Central memory CD4-positive, alpha-beta T cell (primary cell): ENCODE data around the gene TRMT1L.

Experiments
- DNase-seq: peaks from one replicate; pipeline ENCODE4 v3.0.0; 2022

TRMT1L gene

DNA sequence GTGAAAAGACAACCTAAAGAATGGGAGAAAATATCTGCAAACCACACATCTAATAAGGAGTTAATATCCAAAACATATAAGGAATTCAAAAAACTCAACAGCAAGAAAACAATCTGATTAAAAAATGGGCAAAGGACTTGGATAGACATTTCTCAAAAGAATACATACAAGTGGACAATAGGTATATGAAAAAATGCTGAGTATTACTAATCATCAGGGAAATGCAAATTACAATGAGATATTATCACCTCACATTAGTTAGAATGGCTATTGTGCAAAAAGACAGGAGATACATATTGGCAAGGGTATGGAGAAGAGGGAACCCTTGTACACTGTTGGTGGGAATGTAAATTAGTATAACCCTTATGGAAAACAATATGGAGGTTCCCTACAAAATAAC lies 44.9 kb downstream of the TRMT1L start:
- DNase-seq, result no peak

DNA sequence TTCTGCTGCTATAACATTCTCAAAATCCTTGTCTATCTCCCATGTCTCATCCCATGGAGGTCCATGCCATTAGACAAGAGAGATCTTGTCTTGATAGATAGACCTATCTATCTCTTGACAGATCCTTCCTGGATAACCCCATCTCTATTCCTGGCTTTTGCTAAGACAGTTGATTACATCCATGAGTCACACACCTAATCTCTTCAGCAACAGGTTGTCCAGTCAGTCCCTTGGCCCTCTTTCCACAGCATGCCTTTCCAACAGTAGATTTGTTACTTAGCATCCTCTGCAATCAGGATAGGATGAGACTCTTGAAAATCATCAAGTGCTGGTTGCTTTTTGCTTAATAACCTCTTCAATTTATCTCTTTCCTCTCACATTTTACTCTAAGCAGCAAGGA lies 46.6 kb downstream of the TRMT1L start:
- DNase-seq, result no peak

DNA sequence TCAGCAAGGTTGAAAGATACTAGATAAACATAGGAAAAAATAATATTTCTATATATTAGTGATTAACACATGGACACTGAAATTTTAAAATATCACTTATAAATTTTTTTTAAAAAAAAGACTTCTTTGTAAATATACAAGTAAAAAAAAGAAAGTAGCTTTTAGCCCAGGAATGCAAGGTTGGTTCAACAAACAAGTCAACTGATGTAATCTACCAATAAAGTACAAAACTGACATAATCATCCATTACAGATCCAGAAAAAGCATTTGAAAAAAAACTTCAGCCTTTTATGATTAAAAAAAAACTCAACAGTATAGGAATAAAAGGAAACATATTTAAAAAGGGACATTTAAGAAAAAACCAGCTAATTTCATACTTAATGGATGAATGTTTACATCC lies 48.4 kb downstream of the TRMT1L start:
- no peak for DNase-seq

DNA sequence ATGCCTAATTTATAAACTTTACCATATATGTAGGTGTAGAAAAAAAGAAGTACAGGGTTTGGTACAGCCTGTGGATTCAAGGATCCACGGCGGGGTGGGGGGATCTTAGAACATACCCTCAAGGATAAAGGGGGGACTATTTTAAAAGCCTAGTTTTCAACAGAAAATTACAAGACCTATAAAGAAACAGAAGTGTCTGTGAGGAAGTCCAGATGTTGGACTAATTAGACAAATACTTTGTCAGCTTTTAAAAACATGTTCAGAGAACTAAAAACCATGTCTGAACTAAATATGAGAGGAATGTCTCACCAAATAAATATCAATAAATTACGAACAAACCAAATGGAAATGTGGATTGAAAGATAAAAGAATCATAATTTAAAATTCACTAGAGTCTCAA lies 51.6 kb downstream of the TRMT1L start:
- no peak for DNase-seq

DNA sequence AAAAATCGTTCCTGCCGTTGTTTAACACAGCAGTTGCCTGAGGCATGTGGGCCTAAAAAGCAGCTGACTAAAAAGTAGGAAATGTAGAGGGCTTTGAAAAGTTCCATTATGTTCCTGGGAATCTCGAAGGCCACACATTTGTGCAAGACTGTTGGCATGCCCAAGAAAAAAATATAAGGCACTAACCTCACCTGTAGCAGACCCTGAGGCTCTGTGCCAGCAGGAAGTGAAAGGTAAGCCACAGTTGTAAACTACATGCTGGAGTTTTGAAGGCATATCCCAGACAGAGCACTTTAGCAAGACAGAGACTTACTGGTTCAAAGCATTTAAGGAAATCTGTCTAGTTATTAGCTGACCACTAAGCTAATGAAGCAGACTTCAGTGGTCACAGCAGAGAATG lies 52.7 kb downstream of the TRMT1L start:
- no peak for DNase-seq

DNA sequence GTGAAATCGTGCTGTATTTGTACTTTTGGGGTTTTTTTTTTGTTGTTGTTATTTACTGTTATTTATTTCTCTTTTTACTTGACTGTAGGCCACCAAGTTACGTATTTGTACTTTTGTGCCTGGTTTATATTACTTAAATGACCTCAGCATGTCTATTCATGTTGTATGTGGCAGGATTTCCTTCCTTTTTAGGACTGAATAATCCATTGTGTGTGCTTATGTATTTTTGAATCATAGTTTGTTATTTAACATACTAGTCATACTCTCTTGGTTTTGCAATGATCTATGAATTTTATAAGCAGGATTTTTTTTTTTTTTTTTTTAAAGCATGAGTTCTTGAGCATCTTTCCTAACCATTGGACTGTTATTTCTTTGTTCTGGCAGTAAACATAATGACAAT lies 60.2 kb downstream of the TRMT1L start:
- DNase-seq, result no peak

DNA sequence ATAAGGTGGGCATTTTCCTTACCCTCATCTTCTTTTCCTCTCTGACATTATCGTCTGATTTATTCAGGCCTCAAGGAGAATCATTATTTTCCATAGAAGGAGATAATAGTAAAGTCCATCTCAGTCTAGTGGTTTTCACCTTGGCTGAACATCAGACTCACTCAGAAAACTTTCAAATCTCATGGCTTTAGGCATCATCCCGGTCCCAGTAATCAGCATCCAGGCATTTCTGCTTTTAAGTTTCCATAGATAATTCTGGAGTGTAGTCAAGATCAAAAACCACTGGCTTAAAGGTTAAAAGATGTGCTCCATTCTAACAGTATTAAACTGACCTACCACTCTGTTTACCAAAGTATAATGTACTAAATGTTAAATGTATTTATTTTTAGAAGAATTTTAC lies 62.0 kb downstream of the TRMT1L start:
- no peak for DNase-seq

DNA sequence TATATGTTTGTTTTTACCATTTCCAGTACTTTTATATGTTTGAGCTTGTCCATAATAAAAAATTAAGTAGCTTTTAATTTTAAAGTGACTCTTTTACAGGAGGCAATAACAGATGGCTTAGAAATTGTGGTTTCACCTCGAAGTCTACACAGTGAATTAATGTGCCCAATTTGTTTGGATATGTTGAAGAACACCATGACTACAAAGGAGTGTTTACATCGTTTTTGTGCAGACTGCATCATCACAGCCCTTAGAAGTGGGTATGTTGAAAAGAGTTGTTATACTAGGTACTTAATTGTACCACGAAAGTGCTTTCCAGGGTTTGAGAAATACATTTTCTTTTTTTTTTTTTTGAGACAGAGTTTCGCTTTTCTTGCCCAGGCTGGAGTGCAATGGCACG lies 65.3 kb downstream of the TRMT1L start:
- no peak for DNase-seq

DNA sequence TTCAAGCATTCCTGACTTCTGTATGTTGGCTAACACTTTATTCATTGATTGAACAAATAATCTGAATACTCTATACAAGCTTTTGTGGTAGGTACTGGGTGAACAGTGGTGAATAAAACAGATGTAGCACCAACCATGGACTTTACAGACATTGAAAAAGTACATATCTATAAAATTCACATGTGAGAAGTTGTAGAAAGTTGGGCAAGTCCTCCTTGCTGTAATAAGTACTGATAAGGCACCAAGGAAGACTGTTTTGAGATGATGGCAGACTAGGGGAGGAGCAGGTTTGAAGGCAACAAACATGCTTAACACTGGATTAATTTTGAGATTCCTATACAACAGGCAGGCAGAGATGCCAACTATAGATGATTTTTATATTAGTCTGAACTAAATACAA lies 69.0 kb downstream of the TRMT1L start:
- DNase-seq, result no peak

DNA sequence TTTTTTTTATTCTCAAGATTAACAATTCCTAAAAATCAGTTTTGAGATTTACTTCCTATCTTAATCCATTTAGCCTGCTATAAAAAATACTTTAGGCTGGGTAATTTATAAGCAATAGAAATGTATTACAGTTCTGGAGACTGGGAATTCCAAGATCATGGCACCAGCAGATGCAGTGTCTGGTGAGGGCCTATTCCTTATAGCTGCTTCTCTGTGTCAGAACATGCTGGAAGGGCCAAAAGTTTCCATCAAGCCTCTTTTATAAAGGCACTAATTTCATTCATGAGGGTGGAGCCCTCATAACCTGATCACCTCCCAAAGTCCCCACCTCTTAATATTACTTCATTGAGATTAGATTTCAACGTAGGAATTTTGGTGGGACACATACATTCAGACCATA lies 69.7 kb downstream of the TRMT1L start:
- DNase-seq, result no peak

DNA sequence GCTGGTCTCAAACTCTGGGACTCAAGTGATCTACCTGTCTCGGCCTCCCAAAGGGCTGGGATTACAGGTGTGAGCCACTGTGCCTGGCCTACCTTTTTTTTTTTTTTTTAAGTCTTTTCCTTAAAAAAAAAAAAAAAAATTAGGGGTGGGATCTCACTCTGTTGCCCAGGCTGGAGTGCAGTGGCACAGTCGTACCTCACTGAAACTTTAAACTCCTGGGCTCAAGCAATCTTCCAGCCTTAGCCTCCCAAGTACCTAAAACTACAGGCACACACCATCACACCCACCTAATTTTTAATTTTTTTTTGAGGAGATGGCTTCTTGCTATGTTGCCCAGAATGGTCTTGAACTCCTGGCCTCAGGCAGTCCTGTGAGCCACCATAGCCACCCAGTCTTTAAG lies 72.9 kb downstream of the TRMT1L start:
- DNase-seq, result no peak

DNA sequence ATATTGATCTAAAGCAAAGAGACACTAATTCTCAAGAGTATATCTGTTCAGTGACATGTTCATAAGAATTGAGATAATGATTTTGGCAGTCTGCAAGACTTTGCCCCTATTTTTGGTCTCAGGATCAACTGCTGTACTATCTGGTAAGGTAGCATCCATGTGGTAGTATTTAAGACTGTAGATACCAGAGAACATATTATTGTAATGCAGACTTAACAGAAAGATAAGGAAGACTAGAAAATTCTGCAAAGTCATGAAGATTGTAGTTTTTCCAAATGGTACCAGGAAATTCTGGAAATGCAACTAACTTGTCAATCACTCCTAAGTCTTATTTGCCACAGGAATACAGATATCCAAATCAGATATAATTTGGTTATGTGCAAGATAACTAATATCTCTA lies 76.3 kb downstream of the TRMT1L start:
- DNase-seq, result no peak

DNA sequence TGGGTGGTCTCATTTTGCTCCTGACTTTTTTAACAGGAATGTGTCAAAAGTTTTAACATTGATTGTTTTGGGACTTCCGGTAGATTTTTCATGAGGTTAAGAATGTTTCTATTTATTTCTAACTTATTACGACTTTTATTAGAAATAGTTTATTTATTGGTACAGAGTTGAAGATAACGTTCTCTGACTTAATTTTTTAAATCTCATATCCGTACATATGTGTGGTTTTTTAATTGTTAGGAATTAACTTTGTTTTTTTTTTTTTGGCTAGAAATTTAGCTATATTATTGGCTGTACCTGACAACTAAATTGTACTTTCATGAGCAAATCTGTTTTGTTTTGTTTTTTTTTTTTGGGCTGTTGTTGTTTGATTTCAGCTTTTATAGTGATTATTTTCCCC lies 79.4 kb downstream of the TRMT1L start:
- DNase-seq, result no peak

DNA sequence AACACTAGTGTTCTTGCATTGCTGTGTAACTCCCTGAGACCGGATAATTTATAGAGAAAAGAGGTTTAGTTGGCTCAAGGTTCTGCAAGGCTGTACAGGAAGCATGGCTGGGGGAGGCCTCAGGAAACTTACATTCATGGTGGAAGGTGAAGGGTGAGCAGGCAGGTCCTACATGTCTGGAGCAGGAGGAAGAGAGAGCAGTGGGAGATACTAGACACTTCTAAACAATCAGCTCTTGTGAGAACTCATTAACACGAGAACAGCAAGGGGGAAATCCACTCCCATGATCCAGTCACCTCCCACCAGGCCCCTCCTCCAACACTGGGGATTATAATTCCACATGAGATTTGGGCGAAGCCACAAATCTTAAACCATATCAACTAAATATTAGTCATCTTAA lies 81.3 kb downstream of the TRMT1L start:
- no peak for DNase-seq

DNA sequence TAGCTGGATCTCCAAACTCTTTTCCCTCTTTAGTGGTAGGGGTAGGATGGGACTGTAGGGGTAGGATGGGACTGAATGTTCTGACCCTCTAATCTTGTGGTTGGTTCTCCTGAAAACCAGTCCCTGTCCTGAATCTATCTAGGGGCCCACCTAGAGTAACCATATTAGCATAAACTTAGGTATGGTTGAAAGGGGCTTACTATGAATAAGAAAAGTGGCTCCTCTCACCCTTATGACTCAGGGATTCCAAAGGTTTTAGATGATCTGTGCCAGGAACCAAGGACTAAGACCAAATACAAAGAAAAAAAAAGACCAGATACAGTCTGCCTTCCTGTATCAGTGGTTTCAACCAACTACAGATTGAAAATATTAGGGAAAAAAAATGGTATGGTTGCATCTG lies 82.4 kb downstream of the TRMT1L start:
- no peak for DNase-seq

DNA sequence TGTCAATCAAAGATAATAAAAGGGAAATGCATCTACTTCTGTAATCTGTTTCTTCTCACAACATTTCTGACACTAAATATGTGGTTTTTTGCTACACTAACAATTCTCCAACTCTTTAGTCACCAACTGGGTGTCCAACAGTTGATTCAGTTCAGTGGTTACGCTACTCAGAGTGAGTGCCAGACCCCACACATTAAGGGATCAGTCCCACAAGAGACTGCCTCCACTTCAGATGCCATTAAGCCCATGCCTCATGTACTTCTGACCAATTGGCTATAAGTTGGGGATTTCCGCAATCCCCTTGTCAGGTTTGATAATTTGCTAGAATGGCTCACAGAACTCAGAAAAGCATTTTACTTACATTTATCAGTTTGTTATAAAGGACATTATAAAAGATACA lies 83.0 kb downstream of the TRMT1L start:
- DNase-seq, result no peak

DNA sequence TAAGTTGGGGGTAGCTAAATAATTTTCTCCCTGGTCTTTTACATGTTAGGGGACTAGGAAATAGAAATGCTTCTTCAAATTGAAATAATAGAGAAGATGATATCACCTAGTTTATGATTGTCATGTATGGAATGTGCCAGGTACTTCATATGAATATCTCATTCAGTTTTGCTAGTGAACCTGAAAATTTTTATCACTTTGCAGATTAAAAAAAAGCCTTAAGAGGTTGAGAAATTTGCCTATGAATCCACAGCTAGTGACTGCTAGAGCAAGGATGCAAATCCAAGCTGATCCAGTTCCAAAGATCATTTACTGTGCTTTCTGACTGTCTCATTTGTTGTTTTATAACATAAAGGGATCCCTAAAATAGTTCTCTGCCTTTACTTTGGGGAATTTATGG lies 86.7 kb downstream of the TRMT1L start:
- no peak for DNase-seq

DNA sequence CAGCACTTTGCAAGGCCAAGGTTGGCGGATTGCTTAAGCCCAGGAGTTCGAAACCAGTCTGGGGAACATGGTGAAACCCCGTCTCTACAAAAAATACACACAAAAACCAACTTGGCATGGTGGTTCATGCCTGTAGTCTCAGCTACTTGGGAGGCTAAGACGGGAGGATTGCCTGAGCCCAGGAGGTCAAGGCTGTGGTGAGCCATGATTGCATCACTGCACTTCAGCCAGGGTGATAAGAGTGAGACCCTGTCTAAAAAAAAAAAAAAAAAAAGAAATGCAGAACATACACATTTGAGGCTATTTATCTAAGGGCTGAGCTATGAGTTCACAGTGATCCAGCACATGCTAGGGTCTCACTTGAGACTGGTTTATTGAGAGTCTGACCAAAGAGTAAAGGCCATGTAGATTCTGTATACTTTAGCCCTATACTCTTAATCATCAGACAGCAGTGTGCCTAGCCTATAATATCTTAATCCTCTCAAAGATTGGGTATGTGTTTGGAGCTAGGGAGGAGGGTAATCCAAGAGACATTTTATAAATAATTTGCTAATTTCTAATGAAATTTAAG lies 87.5 kb downstream of the TRMT1L start:
- no peak for DNase-seq

DNA sequence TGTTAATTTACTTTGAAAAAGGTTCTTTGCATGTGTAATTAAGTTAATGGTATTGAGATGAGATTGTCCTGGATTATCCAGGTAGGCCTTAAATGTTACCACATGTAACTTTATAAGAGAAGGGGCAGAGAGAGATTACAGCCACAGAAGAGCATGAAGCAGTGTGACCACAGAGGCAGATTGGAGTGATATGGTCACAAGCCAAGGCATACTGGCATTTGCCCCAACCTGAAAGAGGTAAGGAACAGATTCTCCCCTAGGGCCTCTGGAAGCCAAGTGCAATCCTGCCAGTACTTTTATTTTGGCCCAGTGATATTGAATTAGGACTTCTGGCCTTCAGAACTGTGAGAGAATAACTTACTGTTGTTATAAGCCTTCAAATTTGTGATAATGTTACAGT lies 88.4 kb downstream of the TRMT1L start:
- DNase-seq, result no peak
